ENCODE results near the gene SGMS1. TPM values are rescaled to one million over a fixed set of nuclear protein-coding genes. Genes with fewer than 3 reads are reported as not detected.
A peak's percentile ranks its signal among the peaks of the same experiment; 100 is the strongest.

SGMS1 gene
- total RNA-seq, 6 experiments from 2014 or later, result 13.6 to 49.8 (median 20.0) TPM

DNA sequence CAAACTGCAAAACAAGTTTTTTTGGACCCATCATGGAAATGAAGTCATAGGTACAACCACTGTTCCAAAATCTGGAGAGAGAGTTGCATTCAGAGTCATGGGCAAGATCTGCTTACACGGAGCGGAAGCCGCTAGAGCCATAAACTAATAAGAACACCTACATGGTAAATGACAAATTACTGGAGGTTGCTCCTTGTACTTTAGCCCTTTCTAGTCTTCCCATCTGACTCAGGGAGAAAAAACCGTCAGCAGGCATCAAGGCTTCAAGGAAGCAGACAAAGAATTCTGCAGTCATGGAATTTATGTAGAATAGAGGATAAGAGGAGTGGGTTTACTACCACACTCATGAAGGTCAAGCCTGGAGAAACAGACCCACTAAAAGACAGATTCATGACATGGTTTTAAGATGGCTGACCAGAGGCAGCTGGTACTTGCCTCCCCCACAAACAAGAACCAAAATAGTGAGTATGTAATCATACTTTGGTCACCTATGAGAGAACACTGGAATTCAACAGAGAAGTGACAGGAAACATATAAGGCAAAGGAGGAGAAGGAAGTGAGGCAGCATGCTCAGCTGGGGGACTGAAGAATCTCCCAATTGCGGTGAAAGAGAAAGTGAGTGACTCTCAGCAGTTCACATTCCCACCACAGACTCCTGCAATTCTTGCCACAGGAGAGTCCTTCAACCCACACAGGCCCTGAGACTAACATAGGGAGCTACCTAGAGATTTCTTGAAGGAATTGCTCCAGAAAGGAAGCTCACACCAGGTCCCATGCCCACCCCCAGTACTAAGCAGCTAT lies 330.0 kb downstream of the SGMS1 start:
- Histone ChIP-seq H3K9me3 (no peaks in the 10 kb centered on the region), H3K36me3 (no peaks in the 10 kb centered on the region), H3K4me1 (no peaks in the 10 kb centered on the region), H3K27me3 (no peaks in the 10 kb centered on the region), H3K4me3 (no peak overlapping the region), H3K27ac (no peak overlapping the region)
- DNase-seq (no peak), ATAC-seq (no peak)
- 81% methylated on average over 5 of the region's 5 CpGs for WGBS (ENCODE audit: insufficient coverage, low coverage, low lambda C conversion rate, missing lambda C conversion rate)
- intact Hi-C loops (cut with DNase I), result no loop called here
- TF ChIP-seq, protein P1, sequence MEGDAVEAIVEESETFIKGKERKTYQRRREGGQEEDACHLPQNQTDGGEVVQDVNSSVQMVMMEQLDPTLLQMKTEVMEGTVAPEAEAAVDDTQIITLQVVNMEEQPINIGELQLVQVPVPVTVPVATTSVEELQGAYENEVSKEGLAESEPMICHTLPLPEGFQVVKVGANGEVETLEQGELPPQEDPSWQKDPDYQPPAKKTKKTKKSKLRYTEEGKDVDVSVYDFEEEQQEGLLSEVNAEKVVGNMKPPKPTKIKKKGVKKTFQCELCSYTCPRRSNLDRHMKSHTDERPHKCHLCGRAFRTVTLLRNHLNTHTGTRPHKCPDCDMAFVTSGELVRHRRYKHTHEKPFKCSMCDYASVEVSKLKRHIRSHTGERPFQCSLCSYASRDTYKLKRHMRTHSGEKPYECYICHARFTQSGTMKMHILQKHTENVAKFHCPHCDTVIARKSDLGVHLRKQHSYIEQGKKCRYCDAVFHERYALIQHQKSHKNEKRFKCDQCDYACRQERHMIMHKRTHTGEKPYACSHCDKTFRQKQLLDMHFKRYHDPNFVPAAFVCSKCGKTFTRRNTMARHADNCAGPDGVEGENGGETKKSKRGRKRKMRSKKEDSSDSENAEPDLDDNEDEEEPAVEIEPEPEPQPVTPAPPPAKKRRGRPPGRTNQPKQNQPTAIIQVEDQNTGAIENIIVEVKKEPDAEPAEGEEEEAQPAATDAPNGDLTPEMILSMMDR (IDR thresholded peaks at IDR 0.05), result no peak
- no peak for TF ChIP-seq POLR2A (IDR thresholded peaks at IDR 0.05)

DNA sequence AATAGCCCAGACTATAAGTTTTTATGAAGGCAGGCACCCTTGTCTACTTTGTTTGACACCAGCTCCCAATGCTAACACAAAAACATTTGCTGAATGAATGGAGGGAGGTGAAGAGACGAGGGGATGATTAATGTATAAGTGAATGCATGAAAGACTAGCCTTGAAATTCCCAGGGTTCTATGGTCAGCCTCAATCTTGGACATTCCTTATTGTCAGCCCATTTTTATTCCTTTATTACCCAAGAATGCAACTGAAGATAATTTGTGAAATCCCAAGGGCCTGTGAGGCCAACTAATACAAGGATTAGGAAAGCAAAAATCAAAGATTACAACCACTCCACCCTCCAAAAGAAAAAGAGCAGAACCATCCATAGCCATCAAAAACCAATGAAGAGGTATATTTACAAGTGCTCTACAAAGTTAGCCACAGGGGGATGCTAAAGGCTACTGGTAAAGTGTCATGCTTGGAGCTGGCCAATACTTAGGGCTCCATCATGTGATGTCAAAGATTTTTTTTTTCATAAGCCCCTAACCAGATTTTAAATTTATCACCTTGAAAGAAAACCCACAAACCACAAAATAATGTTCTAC lies 332.4 kb downstream of the SGMS1 start:
- Histone ChIP-seq H3K36me3 (no peaks in the 10 kb centered on the region), H3K9me3 (no peaks in the 10 kb centered on the region), H3K4me1 (peaks cover 0 to 15% (median 0%) of the 10 kb centered on the region in 4 donors), H3K4me3 (no peak overlapping the region), H3K27me3 (no peaks in the 10 kb centered on the region), H3K27ac (no peak overlapping the region)
- intact Hi-C loops (cut with DNase I), result no loop called here
- DNase-seq (no peak), ATAC-seq (peak in 1 of 4 donors; percentile 43)
- 63% methylated on average over 1 of the region's 1 CpG for WGBS (ENCODE audit: insufficient coverage, low coverage, low lambda C conversion rate, missing lambda C conversion rate)
- no peak for TF ChIP-seq POLR2A (IDR thresholded peaks at IDR 0.05)
- TF ChIP-seq, protein P1 (IDR thresholded peaks at IDR 0.05), result peak; percentile 5 to 40 (median 22)

DNA sequence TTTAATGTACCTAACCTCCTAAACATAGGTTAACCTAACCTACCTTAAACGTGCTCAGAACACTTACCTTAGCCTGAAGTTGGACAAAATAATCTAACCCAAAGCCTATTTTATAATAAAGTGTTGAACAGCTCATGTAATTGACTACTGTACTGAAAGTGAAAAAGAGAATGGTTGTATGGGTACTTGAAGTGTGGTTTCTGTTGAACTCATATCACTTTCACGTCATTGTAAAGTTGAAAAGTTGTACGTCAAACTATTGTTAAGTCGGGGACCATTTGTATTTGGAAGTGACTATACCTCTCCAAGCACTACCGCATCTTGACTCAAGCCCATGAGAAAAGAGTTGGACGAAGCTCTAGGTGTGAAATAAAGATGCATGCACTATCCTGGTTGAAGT lies 334.6 kb downstream of the SGMS1 start:
- Histone ChIP-seq H3K27ac (no peak overlapping the region), H3K27me3 (no peaks in the 10 kb centered on the region), H3K4me3 (no peak overlapping the region), H3K4me1 (peaks cover 0 to 21% (median 0%) of the 10 kb centered on the region in 4 donors), H3K9me3 (no peaks in the 10 kb centered on the region), H3K36me3 (no peaks in the 10 kb centered on the region)
- TF ChIP-seq, protein P1 (IDR thresholded peaks at IDR 0.05), result no peak
- no peak for TF ChIP-seq POLR2A (IDR thresholded peaks at IDR 0.05)
- 84% methylated on average over 6 of the region's 6 CpGs for WGBS (ENCODE audit: insufficient coverage, low coverage, low lambda C conversion rate, missing lambda C conversion rate)
- intact Hi-C loops (cut with DNase I), result no loop called here
- DNase-seq (no peak), ATAC-seq (no peak)

DNA sequence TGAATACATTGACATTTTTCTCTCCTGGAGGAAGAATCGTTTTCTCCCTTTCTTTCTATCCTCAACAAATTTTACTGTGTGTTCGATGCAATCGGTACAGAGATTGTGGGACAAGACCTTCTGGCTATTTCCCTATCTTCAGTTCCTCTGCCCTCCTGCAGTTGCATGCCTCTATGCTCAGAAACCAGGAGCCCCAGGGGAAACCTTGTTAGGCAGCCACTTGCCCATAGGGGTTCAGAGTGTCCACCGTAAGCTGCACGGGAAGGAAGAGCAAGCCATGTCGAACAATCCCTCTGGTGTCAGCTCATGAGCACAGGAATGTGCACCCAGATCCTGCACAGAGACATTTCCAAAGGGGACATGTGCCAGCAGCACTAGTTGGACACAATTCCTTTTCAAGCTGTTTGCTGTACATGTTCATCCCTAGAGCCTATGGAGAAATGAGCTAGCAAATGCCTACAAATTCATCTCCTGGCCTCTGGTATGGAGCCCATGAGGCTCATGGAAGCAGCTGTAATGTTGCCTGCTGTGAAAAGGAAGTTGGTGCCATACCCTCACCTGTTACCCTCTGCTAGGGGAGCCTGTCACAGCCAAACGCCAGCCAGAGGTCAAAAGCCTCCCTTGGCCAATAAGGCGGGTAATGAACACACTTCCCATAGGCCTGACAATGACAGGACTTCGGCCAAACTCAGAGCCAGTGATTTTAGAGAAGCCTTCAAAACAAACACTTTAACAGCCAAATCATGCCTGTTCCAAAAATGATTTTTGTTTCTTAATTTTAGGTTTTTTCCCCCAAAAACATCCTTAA lies 336.6 kb downstream of the SGMS1 start:
- WGBS (ENCODE audit: insufficient coverage, low coverage, low lambda C conversion rate, missing lambda C conversion rate), result 58% methylated on average over 9 of the region's 9 CpGs
- intact Hi-C loops (cut with DNase I), result no loop called here
- Histone ChIP-seq H3K27me3 (no peaks in the 10 kb centered on the region), H3K4me1 (peaks cover 0 to 21% (median 0%) of the 10 kb centered on the region in 4 donors), H3K4me3 (no peak overlapping the region), H3K9me3 (no peaks in the 10 kb centered on the region), H3K27ac (peak overlapping the region in 1 of 3 donors; percentile 1), H3K36me3 (no peaks in the 10 kb centered on the region)
- DNase-seq (peak; percentile 62 to 69 (median 65)), ATAC-seq (peak; percentile 74 to 91 (median 90))
- TF ChIP-seq, protein P1 (IDR thresholded peaks at IDR 0.05), result no peak
- no peak for TF ChIP-seq POLR2A (IDR thresholded peaks at IDR 0.05)
